IPS-NIHi7 (cell line): ENCODE data around the gene TENM4.

Experiments used
- DNase-seq: peaks from one replicate; pipeline ENCODE4 v3.0.0; 2012; ENCODE audit warnings: mixed read lengths; ENCODE audit errors: extremely low spot score

The TENM4 gene

DNA sequence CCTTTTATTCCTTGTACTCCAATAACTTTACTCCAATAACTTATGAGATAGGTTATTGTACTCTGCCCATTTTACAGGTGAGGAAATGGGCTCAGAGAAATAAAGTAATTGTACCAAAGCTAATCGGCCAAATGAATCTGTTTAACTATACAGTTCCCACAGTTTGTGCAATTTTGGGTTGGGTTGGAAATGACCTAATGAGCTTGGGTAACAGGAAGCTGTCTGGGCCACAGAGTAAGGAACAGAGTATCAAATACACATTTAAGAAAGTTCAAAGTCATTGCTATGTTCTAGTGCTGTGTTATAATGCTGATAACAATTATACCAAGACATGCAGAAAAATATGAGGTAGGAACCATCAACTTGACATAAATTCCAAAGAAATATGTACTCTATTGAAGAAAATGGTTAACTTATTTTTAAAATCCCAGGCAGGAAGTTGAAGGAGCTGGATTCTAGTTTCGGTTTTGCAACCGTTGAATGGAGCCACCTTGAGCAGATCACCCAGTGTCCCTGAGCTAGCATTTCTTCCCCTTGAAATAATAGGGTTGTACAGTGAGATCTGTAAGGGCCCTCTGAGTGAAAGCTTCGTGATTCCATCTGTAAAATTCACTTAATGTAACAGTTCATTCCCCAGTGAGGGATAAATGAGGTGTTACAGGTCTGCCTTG, 505.3 kb downstream of the TENM4 start:
- DNase-seq: no peak

DNA sequence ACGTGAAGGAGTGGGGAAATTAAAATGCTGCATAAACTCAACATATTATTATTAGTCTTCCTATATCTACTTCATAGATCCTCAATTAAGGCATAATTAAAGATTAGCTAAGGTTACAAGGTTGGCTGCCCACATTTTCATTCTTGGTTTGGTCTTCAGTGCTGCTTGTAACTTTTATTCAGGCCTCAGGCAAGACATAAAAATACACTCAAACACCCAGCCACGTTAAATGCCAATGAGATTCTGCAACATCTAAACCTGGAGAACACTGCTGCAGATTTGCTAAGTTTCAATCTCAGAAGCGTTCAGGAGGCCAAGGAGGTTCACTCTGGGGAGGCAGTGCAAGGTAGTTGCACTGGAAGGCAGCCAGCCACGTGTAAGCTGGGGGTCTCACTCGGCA, 507.5 kb downstream of the TENM4 start:
- no peak for DNase-seq

- DNase-seq: no peak
These were observed 508.1 kb downstream of the TENM4 start for GRCh38 chr11:78932757-78933156.

DNA sequence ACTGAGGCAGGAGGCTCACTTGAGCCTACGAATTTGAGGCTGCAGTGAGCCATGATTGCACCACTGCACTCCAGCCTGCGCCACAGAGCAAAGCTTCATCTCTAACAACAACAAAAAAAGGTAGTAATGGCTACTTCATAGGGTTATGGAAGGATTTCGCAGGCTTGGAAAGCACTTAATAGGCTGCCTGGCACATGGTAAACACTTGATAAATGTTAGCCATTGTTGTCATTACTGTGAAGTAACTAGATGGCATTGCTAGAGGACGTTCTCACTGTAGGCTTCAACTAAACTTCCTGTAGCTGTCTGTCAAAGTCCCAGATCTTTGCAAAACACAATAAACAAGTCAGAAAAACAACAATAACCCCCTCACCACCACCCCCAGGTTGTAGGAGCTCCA, 508.9 kb downstream of the TENM4 start:
- no peak for DNase-seq

DNA sequence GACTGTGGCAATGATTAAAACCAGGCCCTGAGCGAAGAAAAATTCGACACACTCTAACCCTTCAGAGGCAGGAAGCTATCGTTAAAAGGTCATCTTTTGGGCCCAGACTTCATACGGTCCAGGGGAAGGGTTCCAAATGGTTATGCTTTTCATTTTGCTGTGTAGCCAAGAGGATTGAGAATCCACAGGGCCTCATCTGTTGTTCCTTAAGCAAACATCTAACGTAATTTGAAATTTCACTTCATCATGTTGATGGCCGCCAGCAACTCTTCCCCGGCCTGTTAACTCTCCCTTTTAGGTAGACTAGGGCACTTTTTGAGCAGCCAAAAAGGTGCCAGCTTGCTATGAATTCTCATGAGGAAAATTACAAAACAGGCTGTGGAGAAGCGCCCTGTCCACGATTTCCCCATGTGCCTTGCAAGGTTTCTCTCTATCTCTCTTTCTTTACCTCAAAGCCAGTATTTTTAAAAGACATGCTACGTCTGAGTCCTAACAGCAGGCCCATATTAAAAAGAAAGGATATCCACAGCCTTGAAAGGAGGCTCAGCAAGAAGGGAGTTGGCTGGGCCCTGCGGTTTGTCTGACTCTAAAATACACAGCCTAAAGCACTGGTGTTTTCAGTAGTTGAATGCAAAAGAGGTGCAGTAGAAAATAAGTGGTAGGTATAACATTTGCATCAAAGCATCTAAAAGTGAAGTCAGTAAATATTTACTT, 509.9 kb downstream of the TENM4 start:
- no peak for DNase-seq

DNA sequence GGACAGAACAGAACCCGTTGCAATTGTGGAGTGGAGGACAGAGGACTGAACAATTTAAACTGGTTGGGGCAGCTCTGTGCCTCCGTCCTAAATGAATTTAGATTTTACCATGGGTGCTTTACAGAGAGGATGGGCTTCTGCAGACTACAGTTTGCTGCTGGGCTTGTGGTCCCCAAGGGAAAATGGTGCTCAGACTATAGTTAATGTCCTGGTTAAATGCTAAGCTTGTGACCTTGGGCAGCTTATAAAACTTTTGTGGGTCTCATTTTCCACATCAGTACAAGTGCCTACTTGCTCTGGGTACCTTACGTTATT, 511.0 kb downstream of the TENM4 start:
- no peak for DNase-seq

- peak; percentile 76 for DNase-seq
These were observed 511.5 kb downstream of the TENM4 start for GRCh38 chr11:78929207-78929905.

DNA sequence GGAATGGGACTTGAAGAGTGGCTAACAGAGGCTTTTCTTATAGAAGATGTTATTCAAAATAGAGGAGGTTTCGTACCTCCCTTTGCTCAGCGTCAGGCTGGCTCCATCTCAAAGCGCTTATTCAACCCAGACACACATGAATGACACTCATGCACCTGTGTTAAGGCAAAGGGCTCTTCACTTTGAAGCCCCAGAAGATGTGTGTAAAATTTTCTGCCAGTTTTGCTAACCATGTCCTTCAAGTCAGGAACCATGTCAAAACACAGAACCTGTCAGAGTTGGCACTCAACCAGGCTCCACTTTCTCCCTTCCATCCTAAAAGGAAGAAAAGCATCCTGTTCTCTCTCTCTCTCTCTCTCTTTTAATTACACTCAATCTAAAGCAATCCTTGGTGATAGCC, 513.3 kb downstream of the TENM4 start:
- no peak for DNase-seq

GRCh38 chr11:78926633-78927338, 514.0 kb downstream of the TENM4 start:
- no peak for DNase-seq

DNA sequence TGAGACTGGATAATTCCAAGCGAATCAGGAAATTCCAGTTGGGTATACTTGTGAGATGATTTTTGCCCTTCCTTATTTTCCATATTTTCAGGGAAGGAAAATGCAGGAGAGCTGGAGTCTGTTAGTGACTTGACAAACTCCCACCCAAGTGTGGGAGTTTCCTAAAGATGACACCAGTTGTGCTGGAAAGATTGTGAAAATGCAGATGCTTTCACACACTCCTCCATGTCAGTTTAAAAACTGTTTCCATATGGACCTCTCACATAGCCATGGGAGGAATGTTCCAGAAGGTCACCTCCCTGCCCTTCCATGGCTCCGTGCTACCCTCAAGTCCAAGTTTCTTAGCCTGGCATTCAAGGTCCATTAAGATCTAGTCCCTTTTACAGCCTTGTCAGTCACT, 515.4 kb downstream of the TENM4 start:
- no peak for DNase-seq

DNA sequence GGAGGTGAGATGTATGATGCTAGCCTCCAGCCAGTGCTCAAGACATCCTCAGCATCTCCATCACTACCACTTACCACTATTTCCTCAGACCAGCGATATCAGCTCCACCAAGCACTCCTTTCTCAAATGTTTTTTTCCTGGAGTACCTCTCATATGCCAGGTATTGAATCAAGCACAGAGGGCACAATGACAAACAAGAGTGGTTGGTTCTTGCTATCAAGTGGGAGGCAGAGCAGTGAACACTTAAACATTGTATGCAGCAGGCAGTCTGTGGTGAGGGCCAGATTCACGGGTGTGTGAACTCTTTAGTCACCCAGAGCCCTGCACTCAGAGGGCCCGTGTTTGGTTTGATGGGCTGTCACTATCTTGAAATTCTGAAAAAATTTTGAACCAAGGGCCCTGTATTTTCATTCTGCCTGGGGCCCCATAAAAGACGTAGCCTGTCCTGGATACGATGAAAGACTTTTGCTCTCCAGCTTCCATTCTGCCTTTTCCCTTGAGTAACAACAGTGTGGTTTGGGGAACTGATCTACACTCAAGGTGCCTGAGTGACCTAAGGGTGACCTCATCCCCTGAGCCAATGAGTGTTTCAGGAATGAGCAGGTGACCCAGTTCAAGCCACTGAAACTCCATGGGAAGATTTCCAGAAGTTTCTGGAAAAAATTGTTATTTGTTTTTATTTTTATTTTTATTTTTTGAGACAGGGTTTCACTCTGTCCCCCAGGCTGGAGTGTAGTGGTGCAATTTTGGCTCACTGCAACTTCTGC, 517.8 kb downstream of the TENM4 start:
- DNase-seq: no peak

DNA sequence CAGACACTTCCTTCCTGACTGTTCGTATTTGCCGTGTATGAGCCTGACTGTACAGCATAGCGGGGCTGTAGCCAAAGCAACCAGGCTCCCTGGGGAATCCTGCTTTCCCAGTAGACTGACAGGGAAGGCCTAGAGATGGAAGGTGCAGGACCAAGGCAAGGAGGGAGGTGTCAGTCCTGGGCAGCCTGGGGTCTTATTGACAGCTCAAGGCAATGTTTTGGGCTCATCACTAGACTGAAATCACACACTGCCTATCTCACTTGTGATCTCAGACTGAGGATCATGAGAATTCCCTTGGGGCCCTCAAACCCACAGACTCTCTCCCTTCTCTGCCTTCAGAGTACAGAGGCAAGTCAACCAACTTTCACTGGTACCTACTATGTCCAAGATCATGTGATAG, 519.3 kb downstream of the TENM4 start:
- DNase-seq: no peak

- no peak for DNase-seq
These were observed 520.5 kb downstream of the TENM4 start for GRCh38 chr11:78920329-78920728.

DNA sequence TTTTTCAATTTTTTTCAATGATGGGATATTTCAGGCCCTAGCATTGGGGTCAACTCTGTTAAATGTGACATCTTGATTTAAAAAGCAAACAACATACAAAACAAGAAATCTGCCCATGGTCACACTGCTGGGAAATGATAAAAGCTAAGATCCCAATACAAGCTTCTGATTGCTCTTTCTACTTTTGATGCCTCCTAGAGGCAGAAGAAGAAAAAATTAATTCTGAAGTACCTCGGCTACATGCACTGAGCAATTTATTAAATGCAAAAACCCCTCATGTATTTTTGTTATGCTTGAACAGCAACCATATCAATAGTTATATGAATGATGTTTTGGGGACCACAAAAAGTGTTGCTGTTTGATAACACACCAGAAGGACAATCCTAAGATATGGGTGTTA, 524.1 kb downstream of the TENM4 start:
- no peak for DNase-seq

DNA sequence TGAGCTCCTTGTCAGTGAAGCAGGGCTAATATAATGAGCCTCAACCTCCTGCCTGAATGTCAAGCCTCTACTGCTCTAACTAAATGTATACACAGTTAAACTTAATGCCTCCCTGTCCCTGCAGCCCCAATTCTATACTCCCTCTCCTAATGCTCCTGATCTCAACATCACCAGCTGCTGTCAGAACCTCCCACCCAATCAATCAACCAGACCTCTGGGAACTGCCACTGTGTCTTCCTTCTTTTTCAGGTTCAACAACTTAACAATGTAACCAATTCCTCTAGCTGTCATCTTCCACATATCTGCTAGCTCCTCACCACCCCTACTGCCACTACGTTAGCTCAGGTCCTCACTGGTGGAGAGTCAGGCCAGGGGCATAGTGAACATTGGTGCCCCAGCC, 526.3 kb downstream of the TENM4 start:
- DNase-seq: no peak

DNA sequence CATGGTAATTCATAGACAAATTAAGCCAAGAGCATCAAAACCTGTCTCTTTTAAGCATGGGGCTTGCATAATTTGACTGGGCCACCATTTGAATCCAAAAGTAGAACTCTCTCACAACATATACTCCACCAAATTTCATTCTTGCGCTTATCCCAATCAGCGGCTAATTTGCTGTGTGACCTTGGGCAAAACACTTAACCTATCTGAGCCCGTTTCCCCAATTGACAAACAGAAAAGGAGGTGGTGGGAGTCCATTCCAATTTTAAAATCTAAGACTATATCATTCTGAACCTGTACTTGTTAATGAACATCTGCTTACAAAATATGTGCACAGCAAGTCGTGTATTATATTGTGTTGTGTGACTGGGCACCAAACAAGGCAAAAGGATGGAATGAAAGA, 528.1 kb downstream of the TENM4 start:
- DNase-seq: no peak

DNA sequence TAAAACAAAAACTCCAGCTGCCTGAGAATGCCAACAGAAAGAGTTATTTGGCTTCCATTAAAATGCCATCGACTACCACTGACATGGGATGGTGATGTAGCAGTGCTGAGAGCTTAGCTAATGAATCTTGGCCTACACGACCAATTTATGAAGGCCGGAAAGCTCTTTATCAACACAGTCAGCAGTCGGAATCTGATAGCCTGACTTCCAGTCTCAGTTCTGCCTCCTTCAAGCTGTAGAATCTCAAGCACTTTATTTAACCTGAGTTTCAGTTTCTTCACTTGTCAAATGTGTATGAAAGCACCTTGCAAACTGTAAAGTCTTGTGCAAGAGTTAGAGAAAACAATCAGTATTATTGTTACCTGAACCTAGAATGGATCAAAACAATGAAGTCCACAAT, 530.5 kb downstream of the TENM4 start:
- DNase-seq: no peak

DNA sequence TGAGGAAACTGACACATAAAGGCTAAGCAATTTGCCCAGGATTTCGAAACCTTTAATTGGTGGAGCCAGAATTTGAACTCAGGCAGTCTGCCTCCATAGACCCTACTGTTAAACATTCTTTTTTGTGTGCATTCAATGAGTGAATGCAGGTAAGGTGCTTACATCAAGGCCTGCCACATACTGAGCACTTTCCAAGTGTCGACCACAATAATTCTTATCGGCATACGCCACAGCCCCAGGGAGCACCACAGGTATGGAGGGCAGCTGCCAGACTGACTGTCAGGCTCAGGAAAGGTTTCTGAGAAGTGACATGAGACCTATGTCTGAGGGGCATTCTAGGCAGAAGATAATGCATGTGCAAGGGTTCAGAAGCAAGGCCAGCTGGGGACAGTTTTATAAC, 531.4 kb downstream of the TENM4 start:
- DNase-seq: no peak

DNA sequence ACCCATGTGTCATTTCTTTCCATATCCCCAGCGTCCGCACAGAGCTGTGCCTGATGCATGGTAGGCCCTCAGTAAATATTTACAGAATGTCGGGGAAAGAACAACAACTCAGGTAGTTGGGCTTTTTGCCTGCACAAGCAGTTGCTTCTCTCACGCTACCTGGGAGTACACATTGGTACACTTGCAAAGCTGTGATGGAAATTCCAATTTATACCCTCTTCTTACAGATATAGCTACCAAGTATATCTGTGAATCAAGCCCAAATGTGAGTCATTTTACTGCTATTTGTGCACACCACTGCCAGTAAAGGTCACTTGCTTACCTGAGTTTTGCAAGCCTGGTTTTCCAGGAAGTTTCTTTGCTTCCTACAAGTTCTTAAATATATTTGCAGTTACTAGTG, 533.2 kb downstream of the TENM4 start:
- DNase-seq: no peak

- DNase-seq: no peak
These were observed 534.3 kb downstream of the TENM4 start for GRCh38 chr11:78906566-78906965.

DNA sequence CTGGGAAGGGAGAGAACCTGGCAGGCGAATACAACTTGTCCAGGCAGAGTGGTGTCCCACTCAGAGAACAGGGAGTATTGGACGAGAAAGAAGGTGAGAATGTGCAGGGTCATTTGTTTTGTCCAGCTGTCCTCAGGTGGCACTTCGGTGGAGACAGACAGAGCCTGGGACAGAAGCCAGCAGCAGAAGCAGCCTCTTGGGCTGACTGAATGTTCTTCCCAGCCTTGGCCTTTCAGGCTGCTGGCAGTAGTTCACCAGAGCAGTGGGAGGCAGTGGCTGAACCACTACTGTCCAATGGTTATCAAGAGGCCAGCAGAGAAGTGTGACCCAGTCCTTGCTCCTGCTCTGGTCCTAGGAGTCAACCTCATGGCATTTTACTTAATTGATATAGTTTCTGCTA, 535.1 kb downstream of the TENM4 start:
- no peak for DNase-seq
